AG10803 (cell line): ENCODE results near the gene IGFLR1.
A peak's percentile ranks its signal among the peaks of the same experiment; 100 is the strongest.
"Not testable (repeated sequence)": the region's sequence is repeated elsewhere in the genome, so short reads cannot be mapped to it uniquely, and the experiment has no call there.

Source experiments
- DNase-seq: peaks from one replicate; pipeline ENCODE4 v3.0.0; 2010; ENCODE audit warnings: low read depth
- H3K4me3 ChIP-seq: 2 replicates; pipeline ENCODE4 v1.5.1; 2011; ENCODE audit warnings: mild to moderate bottlenecking, low read length, control low read depth
- TF ChIP-seq, protein P1 (sequence below): conservative IDR thresholded peaks from 2 replicates; pipeline ENCODE4 v1.5.1; 2011; ENCODE audit warnings: mild to moderate bottlenecking, low read length, control low read depth, inconsistent platforms

The IGFLR1 gene

DNA sequence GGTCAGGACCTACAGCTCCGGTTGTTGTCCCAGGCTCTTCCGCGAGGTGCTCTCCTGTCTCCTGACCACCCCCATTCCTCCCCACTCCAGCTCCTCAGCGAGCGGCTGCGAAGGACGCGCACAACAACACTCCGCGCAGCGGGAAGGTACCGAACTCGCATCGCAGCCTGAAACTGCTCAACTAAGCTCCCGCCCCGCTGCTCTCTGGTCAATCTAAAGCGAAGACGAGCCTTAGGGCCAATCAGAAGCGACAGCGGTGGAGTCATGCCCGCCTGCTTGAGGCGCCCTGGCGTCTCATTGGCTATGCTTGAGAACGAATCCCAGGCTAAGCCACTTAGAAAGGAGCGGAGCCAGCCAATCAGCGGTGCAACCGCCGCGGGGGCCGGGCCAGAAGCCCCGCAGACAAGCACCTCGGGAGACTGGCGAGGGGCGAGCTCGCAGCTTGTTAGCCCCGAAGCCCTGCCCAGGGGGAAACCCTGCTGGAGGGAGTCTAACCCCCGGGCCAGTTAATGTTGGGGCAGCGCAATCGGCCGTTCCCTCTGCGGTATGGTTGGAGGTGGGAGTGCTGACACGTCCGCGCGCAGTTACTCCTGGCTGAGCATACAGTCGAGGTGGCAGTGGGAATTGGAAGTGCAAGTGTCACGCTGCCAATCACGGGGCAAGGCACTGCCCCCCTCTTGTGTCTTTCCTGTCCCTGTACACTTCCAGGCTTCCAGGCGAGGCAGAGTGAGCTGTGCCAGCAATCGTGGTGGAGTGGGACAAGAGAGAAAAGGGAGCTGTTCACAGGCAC is 39.8 kb downstream of the IGFLR1 start:
- peak overlapping the region; percentile 73 for H3K4me3 ChIP-seq
- TF ChIP-seq, protein P1, sequence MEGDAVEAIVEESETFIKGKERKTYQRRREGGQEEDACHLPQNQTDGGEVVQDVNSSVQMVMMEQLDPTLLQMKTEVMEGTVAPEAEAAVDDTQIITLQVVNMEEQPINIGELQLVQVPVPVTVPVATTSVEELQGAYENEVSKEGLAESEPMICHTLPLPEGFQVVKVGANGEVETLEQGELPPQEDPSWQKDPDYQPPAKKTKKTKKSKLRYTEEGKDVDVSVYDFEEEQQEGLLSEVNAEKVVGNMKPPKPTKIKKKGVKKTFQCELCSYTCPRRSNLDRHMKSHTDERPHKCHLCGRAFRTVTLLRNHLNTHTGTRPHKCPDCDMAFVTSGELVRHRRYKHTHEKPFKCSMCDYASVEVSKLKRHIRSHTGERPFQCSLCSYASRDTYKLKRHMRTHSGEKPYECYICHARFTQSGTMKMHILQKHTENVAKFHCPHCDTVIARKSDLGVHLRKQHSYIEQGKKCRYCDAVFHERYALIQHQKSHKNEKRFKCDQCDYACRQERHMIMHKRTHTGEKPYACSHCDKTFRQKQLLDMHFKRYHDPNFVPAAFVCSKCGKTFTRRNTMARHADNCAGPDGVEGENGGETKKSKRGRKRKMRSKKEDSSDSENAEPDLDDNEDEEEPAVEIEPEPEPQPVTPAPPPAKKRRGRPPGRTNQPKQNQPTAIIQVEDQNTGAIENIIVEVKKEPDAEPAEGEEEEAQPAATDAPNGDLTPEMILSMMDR: no peak
- DNase-seq: peak; percentile 98

DNA sequence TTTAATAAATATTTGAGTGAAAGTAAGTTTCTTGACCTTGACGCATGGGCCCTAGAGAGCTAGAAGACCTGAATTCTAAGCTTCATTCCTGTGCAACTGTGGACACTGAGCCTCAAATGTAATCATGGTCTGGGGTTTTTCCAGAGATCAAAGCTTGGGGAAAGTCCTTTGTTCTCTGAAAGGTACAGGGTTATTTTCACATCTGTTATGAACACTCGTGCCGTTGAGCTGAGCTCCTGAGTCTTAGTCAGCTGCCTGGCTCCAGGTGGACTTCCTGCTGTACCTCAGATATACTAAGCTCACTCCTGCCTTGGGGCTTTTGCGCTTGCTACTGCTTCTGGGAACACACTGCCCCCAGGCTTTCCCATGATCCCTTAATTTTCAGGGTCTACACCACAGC is 45.4 kb downstream of the IGFLR1 start:
- TF ChIP-seq, protein P1: no peak
- DNase-seq: no peak
- H3K4me3 ChIP-seq: no peak overlapping the region

DNA sequence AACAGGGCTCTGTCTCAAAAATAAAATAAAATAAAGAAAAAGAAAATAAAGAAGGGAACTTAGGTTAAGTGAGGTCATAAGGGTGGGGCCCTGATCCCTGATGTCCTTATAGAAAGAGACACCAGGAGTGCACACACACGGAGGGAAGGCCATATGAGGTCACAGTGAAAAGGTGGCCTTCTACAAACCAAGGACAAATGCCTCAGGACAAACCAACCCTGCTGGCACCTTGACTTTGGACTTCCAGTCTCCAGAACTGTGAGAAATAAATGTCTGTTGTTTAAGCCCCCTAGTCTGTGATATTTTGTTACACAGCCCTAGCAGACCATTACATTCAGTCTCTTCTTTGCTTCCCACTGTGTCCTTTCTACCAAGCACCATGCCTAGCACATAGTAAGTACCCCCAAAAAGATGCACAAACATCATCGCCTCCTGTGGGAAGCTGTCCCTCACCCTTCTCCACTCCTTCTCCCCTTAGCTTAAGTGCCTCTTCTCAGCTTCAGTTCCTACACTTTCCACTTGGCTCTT is 46.3 kb downstream of the IGFLR1 start:
- DNase-seq: no peak
- no peak overlapping the region for H3K4me3 ChIP-seq
- TF ChIP-seq, protein P1: no peak

DNA sequence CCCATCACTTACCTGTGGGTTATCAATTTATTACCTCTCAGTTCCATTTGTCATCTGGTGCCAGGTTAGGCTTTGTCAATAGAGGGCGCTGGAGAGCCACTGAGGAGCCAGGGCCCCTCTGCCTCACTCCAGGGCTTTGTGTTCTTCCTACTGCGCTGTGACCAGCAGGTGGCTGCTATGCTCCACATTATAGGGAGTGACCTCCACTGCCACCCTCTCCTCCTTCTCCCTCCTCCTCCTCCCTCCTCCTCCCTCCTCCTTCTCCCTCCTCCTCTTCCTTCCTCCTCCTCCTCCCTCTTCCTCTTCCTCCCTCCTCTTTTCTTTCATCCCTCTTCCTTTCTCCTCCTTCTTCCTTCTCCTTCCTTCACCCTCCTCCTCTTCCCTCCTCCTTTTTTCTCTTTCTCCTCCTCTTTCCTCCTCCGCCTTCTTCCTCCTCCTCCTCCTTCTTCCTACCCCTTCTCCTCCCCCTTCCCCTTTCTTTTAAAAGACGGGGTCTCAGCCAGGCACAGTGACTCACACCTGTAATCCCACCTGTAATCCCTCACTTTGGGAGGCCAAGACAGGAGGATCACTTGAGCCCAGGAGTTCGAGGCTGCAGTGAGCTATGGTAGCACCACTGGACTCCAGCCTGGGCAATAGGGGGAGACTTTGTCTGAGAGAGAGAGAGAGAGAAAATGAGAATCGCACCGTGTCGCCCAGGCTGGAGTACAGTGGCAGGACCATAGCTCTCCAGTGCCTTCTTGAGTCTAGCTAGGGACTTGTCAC is 48.2 kb downstream of the IGFLR1 start:
- no peak overlapping the region for H3K4me3 ChIP-seq
- peak; percentile 82 for DNase-seq
- TF ChIP-seq, protein P1: peak; percentile 99

DNA sequence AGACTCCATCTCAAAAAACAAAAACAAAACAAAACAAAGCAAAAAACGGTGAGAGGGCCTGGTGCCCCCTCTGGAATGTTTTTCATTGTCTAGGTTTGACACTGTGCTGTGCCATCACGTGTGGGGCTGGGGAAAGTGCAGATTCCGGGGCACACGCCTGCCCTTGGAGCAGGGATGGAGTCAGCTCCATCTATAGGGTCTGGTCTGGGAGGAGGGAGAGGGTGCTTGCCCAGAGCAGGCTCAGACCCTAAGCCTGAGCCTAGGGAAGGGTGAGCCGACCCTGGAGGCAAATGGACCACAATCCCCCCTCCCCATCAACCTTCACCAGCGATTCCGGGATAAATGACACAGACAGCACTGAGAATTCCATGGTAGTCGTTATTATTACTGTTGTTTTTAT is 48.8 kb downstream of the IGFLR1 start:
- TF ChIP-seq, protein P1: no peak
- H3K4me3 ChIP-seq: no peak overlapping the region
- DNase-seq: no peak

DNA sequence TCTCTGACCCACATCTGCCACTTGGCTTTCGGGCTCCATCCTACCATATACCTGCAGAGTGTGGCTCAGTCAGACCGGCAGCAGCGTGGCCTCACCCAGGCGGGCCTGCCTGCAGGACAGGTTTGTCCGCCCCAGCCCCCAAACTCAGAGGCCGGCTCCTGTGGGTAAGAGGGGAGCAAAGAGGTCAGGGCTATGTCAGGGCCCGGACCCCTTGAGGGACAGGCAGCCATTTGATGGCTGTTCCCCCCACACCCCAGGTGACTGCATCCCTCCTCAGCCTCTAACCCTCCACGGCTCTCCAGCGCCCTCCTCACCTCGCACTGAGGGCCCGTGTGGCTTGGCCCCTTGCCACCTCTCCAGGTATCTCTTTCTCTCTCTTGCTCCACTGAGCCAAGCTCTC is 50.2 kb downstream of the IGFLR1 start:
- DNase-seq: no peak
- H3K4me3 ChIP-seq: no peak overlapping the region
- TF ChIP-seq, protein P1: no peak

DNA sequence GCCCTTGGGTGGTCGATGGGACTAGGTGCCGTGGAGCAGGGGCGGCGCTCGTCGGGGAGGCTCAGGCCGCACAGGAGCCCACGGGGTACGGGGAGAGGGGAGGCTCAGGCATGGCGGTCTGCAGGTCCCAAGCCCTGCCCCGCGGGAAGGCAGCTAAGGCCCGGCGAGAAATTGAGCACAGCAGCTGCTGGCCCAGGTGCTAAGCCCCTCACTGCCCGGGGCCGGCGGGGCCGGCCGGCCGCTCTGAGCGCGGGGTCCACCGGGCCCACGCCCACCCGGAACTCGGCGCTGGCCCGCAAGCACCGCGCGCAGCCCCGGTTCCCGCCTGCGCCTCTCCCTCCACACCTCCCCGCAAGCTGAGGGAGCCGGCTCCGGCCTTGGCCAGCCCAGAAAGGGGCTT is 51.1 kb downstream of the IGFLR1 start:
- not testable (repeated sequence) for DNase-seq, H3K4me3 ChIP-seq
